GM10248 (cell line): Measurements from ENCODE around the gene ZFAND3.

Experiments
- CTCF ChIA-PET: fragments of 300-600 bp; sonication (Branson Sonifier 250); formaldehyde crosslinking; extraction: SDS; loops from one replicate; lab custom pipeline; 2021; ENCODE audit warnings: antibody characterized with exemption; lab: Yijun Ruan, JAX
- POLR2A ChIA-PET: fragments of 350-650 bp; sonication (Branson Sonifier 250); formaldehyde crosslinking; extraction: SDS; loops from one replicate; lab custom pipeline; 2020; ENCODE audit warnings: antibody characterized with exemption; lab: Yijun Ruan, JAX
- DNase-seq: peaks from one replicate; pipeline ENCODE4 v3.0.0; 2012; ENCODE audit errors: extremely low spot score
- CTCF ChIP-seq: IDR thresholded peaks from 2 replicates; pipeline ENCODE4 v1.5.1; 2012; ENCODE audit warnings: mild to moderate bottlenecking, low read depth; ENCODE audit errors: extremely low read depth, missing control alignments, control extremely low read depth

Gene ZFAND3

GRCh38 chr6:37831457-37831856 is 11.9 kb downstream of the ZFAND3 start:
- no peak for DNase-seq
- CTCF ChIA-PET = interaction anchor here (1.0 to 1.8 kb wide), 3 partner anchors 11 to 28 kb away, joined by 4 to 6 read pairs (median 4); no protein-coding TSS in a partner anchor
- TF ChIP-seq CTCF = no peak
- POLR2A ChIA-PET = no interaction called here

GRCh38 chr6:37835923-37836322 is 16.4 kb downstream of the ZFAND3 start:
- no peak for TF ChIP-seq CTCF
- ChIA-PET CTCF (interaction anchor here (0.9 kb wide), 1 partner anchor 23 kb away, joined by 3 read pairs; no protein-coding TSS in a partner anchor), POLR2A (no interaction called here)
- DNase-seq = no peak

GRCh38 chr6:37838219-37838921 is 18.8 kb downstream of the ZFAND3 start:
- no peak for TF ChIP-seq CTCF
- POLR2A ChIA-PET = no interaction called here
- CTCF ChIA-PET = interaction anchor here (1.0 kb wide), 1 partner anchor 12 kb away, joined by 3 read pairs; no protein-coding TSS in a partner anchor
- no peak for DNase-seq

GRCh38 chr6:37840143-37840939 is 20.8 kb downstream of the ZFAND3 start:
- CTCF ChIA-PET = interaction anchor here (1.0 to 1.5 kb wide), 2 partner anchors 48 to 163 kb away, joined by 3 read pairs; no protein-coding TSS in a partner anchor

GRCh38 chr6:37840940-37841300 is 21.4 kb downstream of the ZFAND3 start:
- TF ChIP-seq CTCF = no peak
- DNase-seq = peak; percentile 36
- CTCF ChIA-PET = interaction anchor here (1.5 kb wide), 1 partner anchor 47 kb away, joined by 3 read pairs; no protein-coding TSS in a partner anchor
- POLR2A ChIA-PET = no interaction called here

More at GRCh38 chr6:37840143-37840939, 20.8 kb downstream of the ZFAND3 start:
- no peak for TF ChIP-seq CTCF
- DNase-seq = no peak
- POLR2A ChIA-PET = no interaction called here
